Urinary bladder (tissue), 4 donors: Measurements from ENCODE around the gene DCXR. TPM values are rescaled to one million over a fixed set of nuclear protein-coding genes. Genes with fewer than 3 reads are reported as not detected.

Source experiments
- DNase-seq: peaks from one replicate; pipeline ENCODE4 v3.0.0-alpha.2; 2015; ENCODE audit errors: extremely low spot score
- H3K27ac ChIP-seq: one replicate; pipeline ENCODE4 v1.5.1; 2013; ENCODE audit warnings: low read depth, mild to moderate bottlenecking, moderate library complexity
- H3K36me3 ChIP-seq: one replicate; pipeline ENCODE4 v1.6.1; 2013; ENCODE audit warnings: mild to moderate bottlenecking, moderate library complexity; ENCODE audit not compliant: insufficient read depth
- H3K4me1 ChIP-seq: one replicate; pipeline ENCODE4 v1.6.1; 2013; ENCODE audit warnings: mild to moderate bottlenecking, moderate library complexity; ENCODE audit not compliant: insufficient read depth
- H3K4me3 ChIP-seq: one replicate; pipeline ENCODE4 v1.5.1; 2013; ENCODE audit warnings: low read depth, low read length
- WGBS: extraction: QIAGEN DNeasy Blood & Tissue Kit; methylation state at CpG from one replicate; pipeline ENCODE4 v1.1.7; 2013; 5-methylcytosine and 5-hydroxymethylcytosine counted together
- polyA plus RNA-seq: library from polyadenylated mRNA; stranded (reverse); fragments of 200-250 nt; gene quantifications from one replicate; pipeline ENCODE4 v1.2.3, GENCODE V29; 2013
- total RNA-seq: library from RNA; depleted of rRNA; stranded (reverse); fragments of >200 nt; gene quantifications from one replicate; pipeline ENCODE4 v1.2.3, GENCODE V29; 2014
- donor health status: healthy with polysubstance abuse.
- donor health status: healthy.

The DCXR gene
- total and polyA plus RNA-seq, 2 donors, result 17.2 to 129 TPM

DNA sequence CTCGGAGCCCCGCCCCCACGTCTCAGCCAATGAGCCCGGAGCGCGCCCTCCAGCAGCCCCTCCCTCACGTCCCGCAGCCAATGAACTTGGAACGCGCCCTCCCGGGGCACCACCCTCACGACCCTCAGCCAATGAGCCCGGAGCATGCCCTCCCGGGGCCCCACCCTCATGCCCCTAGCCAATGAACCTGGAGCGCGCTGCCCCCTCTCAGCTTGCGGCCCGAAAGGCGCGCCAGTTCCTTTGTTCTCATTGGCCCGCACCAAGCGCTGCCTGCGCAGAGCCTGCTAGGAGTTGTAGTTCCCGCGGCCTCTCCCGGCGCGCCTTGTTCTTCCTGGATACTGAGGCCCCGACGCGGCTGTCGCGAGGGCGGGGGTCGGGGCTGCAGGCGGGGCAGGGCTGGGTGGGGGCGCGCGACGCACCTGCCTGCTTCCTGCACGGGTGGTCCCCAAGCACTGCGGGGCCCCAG, 14.5 kb downstream of the DCXR start, which contains the start of gene LRRC45:
Gene LRRC45, plus strand, starts transcription at position 325 of the 466 bp plus-strand sequence. CDS start 339 bp downstream, outside the sequence.
- Histone ChIP-seq H3K27ac (no peak within 1 kb of the TSS), H3K4me3 (peak within 1 kb of the TSS; percentile 82), H3K36me3 (no peaks in the 10 kb centered on the region), H3K4me1 (no peaks in the 10 kb centered on the region)
- under 1% methylated on average over 42 of the region's 42 CpGs for WGBS
- DNase-seq, result peak; percentile 99

DNA sequence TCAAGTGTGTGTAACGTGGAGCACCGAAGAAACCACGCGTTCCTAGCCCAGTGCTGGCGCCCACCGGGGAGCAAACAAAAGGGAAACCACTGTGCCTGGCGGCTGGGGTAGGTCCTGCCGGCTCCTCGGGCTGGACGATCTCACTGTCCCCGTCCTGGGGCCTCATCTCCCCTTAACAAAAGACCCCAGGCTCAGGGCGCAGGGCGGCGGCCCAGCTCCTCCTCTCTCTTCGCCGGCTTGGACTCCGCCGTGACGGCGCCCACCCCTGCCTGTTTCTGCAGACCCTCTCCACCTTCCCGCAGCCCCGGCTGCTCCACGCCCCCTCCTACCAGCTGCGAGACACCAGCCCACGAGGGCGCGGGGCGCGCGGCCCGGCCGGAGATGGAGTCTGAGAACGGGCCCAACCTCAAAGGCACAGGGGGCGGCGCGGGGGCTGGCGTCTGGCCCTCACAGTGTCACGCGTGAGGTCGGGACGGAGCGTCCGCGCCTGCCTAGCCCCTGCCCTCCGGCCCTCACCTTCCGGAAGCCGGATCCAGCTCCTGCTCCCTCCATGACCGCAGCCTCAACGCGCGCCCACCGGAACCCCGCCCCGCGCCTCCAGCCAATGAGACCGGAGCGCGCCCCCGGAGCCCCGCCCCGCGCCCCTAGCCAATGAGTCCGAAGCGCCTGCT, 15.1 kb downstream of the DCXR start, which contains the start of gene CENPX:
Gene CENPX, minus strand, starts transcription at position 569 of the 671 bp plus-strand sequence. Its CDS starts 17 bp downstream, at position 552.
- Histone ChIP-seq H3K27ac (no peak within 1 kb of the TSS), H3K4me3 (peak within 1 kb of the TSS; percentile 82), H3K36me3 (no peaks in the 10 kb centered on the region), H3K4me1 (no peaks in the 10 kb centered on the region)
- no peak for DNase-seq
- under 1% methylated on average over 64 of the region's 64 CpGs for WGBS

DNA sequence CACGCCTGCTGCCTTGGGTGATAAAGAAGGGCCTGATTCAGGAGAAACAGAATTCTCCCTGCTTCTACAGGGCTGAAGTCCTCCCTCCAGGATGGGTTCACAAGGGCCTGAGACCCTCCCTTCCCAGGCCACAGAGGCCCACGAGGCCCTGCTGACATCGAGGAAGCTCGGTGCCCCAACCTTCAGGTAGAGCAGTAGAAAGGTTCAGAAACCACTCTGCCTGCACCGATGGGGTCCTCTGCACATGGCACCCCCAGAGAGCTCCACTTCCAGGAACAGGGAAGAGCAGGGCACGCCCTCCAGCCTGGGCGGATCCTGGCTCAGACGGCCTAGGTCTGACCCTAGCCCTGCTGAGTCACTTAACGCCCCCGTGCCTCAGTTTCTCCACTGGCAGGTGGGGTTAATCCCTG, 15.6 kb downstream of the DCXR start:
- Histone ChIP-seq H3K27ac (no peak overlapping the region), H3K36me3 (no peaks in the 10 kb centered on the region)
- 13% methylated on average over 10 of the region's 10 CpGs for WGBS

DNA sequence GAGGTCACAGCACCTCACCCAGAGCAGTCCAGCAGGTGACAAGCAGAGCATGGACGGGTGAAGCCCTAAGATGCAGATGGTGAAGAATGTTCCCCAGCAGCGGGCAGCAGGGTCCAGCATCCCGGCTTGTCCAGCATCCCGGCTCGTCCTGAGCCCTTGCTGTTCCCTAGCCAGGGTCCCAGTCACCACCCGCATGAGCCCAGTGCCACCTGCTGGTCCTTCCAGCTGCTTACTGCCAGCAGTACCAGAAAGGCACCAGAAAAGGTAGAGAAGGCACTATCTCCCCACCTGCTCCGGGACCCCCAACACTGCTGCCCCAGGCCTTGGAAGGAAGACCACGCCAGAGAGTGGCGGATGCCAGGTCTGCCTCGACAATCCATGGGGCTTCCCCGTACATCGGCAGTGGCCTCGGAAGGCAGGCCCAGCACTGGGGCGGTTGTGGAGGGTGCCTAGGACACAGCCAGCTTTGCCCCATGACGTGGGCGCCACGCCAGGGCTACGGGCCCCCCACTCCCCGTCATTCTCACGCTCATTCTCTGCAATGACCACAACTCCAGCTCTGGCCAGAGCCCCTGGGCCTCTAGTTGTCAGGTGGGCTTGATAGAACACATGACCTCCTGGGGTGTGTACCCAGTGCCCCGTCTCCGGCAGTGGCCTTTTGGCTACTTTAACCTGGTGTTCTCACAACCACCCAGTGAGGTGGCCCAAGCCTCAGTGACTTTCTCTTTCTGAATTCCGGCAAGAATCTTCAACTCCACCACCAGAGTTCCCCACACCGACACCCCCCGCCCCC, 16.2 kb downstream of the DCXR start:
- no peaks in the 10 kb centered on the region for H3K36me3 ChIP-seq
- no peak for DNase-seq
- H3K4me1 ChIP-seq, result no peaks in the 10 kb centered on the region
- H3K4me3 ChIP-seq, result no peak overlapping the region
- WGBS, result 46% methylated on average over 25 of the region's 25 CpGs
- H3K27ac ChIP-seq, result no peak overlapping the region

More for the DNA sequence above, 15.6 kb downstream of the DCXR start:
- no peak for DNase-seq
- Histone ChIP-seq H3K4me1 (no peaks in the 10 kb centered on the region), H3K4me3 (peak overlapping the region; percentile 82)

DNA sequence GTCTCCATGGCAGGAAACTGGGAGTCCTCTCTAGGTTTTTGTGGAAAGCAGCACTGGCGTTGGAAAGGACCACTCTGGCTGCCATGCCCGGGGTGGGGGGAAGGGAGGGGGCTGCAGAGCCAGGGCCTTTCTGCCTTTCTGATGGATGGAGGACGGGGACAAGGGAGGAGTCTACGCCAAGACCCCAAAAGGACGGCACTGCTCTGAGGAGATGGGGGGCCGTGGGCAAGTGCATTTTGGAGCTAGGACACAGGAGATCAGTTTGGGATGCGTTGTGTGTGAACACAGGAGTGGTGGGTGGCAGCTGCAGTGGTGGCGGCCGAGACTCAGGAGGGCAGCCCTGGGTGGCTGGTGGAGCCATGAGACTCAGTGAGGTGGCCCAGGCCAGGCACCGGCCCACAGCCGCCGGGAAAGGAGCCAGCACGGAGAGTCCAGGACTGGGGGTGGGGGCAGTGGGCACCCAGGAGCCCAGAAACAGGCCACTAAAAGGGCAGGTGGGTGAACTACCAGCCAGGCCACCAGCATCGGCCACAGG, 16.9 kb downstream of the DCXR start:
- no peak for DNase-seq
- H3K27ac ChIP-seq, result no peak overlapping the region
- H3K4me3 ChIP-seq, result no peak overlapping the region
- no peaks in the 10 kb centered on the region for H3K4me1 ChIP-seq
- H3K36me3 ChIP-seq, result no peaks in the 10 kb centered on the region
- WGBS, result 84% methylated on average over 14 of the region's 14 CpGs

DNA sequence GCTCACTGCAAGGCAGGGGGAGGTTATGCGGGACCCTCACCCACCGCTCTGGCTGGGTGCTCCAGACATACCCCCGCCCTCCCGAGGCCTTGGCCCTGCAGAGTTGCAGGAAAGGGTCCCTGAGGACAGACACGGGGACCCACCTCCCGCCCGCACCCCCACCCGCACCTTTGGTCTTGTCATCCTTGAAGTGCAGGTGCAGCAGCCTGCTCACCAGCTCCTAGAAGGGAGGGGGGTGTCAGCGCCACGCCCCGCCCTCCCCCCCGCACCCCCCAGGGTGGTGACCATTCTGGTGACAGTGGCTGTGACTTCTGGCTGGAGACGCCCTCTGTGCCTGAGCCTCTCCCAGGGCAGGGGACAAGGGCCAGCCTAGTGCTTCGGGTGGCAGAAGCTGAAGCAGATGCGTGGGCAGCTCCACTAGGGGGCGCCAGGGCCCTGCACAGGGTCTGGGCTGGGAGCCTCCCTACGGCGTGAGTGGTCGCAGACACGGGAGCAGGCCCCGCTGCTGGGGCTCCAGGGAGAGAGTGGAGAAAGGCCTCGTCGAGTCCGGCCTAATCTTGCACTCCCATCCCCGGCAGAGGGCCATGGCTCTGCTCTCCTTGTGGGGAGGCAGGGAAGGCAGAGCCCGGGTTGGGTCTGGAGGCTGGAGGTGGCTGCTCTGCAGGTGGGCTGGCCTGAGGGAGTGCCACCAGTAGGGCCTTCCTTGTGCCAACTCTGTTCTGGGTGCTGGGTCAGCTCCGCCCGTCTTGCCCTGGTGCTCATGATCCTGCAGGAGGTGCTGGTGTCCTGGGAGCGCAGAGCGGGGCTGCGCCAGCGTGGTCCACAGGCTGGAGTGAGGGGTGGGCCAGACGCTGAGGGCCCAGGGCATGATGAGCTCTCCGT, 17.6 kb downstream of the DCXR start:
- H3K4me3 ChIP-seq, result no peak overlapping the region
- H3K4me1 ChIP-seq, result no peaks in the 10 kb centered on the region
- no peak for DNase-seq
- no peaks in the 10 kb centered on the region for H3K36me3 ChIP-seq
- H3K27ac ChIP-seq, result no peak overlapping the region
- WGBS, result 67% methylated on average over 33 of the region's 34 CpGs

DNA sequence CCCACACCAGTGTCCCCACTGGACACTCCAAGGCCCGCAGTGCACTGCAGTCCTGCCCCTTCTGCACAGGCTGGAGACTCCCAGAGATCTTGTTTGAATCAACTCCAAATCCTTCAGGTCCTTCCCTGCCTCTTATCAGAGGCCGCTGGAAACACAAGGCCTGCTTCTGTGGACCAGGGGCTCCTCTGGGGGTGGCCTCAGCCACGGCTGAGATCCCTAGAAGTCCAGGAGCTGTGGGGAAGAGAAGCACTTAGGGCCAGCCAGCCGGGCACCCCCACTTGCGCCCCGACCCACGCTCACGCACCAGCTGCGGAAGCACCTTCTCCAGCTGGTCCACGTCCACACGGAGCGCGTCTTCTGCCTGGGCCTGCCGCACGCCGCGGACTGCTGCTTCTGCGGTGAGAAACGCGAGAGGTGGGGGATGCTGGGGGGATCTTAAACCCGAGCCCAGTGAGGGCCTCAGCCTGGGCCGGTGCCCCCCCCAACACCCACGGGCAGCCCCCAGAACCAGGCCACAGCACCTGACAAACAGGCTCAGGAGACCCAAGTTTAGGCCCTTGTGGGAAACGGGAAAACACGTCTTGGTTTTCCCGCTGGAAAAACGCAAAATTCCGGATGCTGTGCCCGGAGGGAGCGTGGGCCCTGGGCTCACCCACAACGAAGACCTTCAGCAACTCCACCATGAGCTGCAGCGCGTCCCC, 18.4 kb downstream of the DCXR start:
- 78% methylated on average over 33 of the region's 33 CpGs for WGBS
- H3K27ac ChIP-seq, result no peak overlapping the region

DNA sequence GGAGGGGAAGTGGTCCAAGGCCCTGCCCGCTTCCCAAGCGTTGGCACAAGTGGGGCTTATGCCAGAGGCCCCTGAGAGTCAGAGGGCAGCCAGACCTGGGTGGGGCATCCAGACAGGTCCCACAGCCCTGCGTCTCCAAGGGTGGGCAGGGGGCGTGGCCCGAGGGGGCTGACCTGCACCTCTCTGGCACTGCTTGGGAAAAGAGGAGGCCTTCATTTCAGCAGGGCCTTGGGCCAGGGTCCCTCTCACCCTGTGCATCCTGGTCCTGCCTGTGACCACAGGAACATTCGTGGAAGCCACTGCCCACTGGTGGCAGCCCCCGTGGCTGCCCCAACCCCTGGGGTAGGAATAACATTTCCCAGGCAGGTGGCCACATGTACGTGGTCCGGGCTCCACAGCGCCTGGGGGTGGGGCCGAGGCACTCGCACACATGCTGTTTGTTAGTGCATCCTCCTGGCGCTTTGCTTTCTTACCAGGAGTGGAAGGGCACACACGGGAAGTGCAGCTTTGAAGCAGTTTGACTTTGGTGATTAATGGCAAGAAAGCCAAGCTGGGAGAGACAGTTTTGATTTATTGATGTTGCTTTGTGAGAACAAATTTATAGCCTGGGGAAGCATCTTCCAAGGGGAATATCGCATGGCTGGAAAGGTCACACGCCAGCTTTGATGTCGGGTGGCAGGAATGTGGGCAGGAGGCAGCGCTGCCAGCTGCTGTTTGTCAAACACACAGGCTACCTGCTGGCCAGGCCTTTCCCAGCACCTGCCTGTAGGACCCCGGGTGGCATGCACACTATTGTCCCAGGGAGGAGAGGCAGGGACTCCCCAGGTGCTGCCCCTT, 19.1 kb downstream of the DCXR start:
- no peak for DNase-seq
- no peak overlapping the region for H3K27ac ChIP-seq
- H3K4me1 ChIP-seq, result no peaks in the 10 kb centered on the region
- no peaks in the 10 kb centered on the region for H3K36me3 ChIP-seq
- 69% methylated on average over 19 of the region's 19 CpGs for WGBS
- H3K4me3 ChIP-seq, result no peak overlapping the region

More for the DNA sequence above, 18.4 kb downstream of the DCXR start:
- no peak for DNase-seq
- no peaks in the 10 kb centered on the region for H3K4me1 ChIP-seq
- H3K4me3 ChIP-seq, result no peak overlapping the region
- H3K36me3 ChIP-seq, result no peaks in the 10 kb centered on the region

DNA sequence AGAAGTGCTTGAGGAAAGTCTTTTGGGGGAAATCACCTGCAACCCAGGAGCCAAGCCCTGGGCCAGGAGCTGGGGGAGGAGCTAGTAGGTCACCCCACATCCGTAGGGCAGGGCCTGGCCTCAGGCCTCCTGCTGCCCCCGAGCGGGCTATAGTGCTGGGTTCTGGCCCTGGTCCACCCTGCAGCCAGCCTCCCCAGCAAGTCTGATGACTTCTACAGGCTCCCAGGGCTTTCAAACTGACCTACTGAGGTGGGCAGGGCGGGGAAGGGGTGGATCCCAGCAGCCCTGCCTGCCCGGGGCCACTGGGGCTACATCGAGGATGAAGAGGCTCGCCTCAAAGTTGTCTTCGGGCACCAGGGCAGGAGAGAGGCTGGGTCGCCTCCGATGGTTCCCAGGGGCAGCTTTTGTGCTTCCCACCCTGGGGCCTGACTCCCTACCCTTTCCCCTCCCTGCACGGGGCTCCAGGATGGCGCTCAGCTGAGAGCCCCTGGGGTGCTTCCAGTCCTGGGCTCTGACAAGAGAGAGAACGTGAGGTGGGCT, 19.8 kb downstream of the DCXR start:
- Histone ChIP-seq H3K4me3 (no peak overlapping the region), H3K4me1 (no peaks in the 10 kb centered on the region), H3K27ac (no peak overlapping the region), H3K36me3 (no peaks in the 10 kb centered on the region)
- 79% methylated on average over 13 of the region's 13 CpGs for WGBS
- DNase-seq, result no peak

DNA sequence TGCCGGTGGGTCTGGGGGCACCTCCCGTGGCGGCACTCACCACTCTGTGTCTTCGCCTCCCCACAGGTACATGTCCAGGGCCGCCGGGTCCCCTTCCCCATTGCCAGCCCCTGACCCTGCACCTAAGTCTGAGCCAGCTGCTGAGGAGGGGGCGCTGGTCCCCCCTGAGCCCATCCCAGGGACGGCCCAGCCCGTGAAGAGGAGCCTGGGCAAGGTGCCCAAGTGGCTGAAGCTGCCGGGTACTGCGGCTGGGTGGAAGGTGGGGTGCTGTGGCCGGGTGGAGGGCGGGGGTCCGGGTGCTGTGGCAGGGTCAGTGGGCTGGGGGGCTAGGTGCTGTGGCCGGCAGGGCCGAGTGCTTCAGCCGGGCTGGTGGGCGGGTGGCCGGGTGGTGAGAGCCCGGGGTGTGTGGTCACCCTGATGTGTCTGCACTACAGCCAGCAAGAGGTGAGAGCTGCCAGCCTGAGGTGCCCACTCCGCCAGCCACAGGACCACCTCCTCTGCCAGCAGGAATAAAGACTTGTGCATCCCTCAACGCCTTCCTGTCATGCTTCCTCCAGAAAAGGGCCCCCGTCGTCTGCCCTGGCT, 20.5 kb downstream of the DCXR start:
- Histone ChIP-seq H3K4me1 (no peaks in the 10 kb centered on the region), H3K4me3 (no peak overlapping the region), H3K36me3 (no peaks in the 10 kb centered on the region), H3K27ac (no peak overlapping the region)
- no peak for DNase-seq
- 85% methylated on average over 24 of the region's 24 CpGs for WGBS

DNA sequence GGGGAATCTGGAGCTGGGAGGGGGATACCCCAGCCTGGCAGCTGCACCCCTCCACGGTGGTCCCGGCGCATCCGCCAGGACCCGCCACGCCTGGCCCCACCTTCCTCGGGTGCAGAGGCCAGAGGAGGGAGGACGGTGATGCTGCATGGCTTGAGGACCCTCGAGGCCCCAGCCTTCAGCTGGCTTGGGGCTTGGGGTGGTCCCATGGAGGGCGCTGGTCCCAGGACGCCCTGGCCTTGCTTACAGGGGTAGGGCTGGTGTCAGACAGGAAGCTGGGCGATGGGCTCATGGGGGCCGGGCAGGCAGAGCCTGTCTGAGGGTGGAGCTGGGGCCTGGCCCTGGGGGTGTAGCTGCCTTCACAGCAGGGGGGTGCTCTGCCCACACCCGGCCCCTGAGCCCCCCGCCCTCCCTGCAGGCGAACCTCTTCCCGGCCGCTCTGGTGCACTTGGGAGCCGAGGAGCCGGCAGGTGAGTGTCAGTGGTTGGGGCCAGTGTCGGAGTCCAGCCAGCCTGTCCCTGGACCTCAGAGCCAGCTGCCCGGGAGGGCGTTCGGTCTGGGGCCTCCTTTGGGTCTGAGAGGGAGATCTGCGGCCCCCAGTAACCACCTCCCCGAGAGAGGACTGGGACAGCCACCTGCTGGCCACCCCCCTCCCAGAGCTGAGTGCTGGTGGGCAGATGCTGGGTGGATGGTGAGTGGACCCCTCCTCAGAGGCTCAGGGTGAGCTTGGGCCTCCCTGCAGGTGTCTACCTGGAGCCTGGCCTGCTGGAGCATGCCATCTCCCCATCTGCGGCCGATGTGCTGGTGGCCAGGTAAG, 21.2 kb downstream of the DCXR start:
- no peak for DNase-seq
- Histone ChIP-seq H3K4me3 (no peak overlapping the region), H3K36me3 (no peaks in the 10 kb centered on the region), H3K27ac (no peak overlapping the region), H3K4me1 (no peaks in the 10 kb centered on the region)
- 80% methylated on average over 28 of the region's 28 CpGs for WGBS
